ENCODE measurements around the gene PSMD6. TPM values are rescaled to one million over a fixed set of nuclear protein-coding genes. Genes with fewer than 3 reads are reported as not detected.

Gene PSMD6
- total RNA-seq, 4 donors from 2014 or later = 37.3 to 48.7 (median 38.2) TPM

- TF ChIP-seq, protein P1, sequence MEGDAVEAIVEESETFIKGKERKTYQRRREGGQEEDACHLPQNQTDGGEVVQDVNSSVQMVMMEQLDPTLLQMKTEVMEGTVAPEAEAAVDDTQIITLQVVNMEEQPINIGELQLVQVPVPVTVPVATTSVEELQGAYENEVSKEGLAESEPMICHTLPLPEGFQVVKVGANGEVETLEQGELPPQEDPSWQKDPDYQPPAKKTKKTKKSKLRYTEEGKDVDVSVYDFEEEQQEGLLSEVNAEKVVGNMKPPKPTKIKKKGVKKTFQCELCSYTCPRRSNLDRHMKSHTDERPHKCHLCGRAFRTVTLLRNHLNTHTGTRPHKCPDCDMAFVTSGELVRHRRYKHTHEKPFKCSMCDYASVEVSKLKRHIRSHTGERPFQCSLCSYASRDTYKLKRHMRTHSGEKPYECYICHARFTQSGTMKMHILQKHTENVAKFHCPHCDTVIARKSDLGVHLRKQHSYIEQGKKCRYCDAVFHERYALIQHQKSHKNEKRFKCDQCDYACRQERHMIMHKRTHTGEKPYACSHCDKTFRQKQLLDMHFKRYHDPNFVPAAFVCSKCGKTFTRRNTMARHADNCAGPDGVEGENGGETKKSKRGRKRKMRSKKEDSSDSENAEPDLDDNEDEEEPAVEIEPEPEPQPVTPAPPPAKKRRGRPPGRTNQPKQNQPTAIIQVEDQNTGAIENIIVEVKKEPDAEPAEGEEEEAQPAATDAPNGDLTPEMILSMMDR (IDR thresholded peaks at IDR 0.05) = no peak
- TF ChIP-seq POLR2A (IDR thresholded peaks at IDR 0.05) = no peak
- DNase-seq = no peak
- Histone ChIP-seq H3K27ac (no peak overlapping the region), H3K9me3 (no peaks in the 10 kb centered on the region), H3K4me3 (no peak overlapping the region), H3K27me3 (no peaks in the 10 kb centered on the region), H3K36me3 (peaks cover 0 to 60% (median 0%) of the 10 kb centered on the region in 3 donors), H3K4me1 (peaks cover 0 to 14% (median 2%) of the 10 kb centered on the region in 4 donors)
Observed at GRCh38 chr3:64019879-64020278, 3.4 kb downstream of the PSMD6 start.

- no peaks in the 10 kb centered on the region for H3K27me3 ChIP-seq
- no peak for DNase-seq
- H3K4me3 ChIP-seq = no peak overlapping the region
- H3K27ac ChIP-seq = no peak overlapping the region
- peaks cover 0 to 14% (median 2%) of the 10 kb centered on the region in 4 donors for H3K4me1 ChIP-seq
- no peak for TF ChIP-seq POLR2A (IDR thresholded peaks at IDR 0.05)
- TF ChIP-seq, protein P1 (IDR thresholded peaks at IDR 0.05) = no peak
- no peaks in the 10 kb centered on the region for H3K9me3 ChIP-seq
- peaks cover 0 to 66% (median 0%) of the 10 kb centered on the region in 3 donors for H3K36me3 ChIP-seq
Observed at GRCh38 chr3:64019271-64019670, 4.0 kb downstream of the PSMD6 start.

DNA sequence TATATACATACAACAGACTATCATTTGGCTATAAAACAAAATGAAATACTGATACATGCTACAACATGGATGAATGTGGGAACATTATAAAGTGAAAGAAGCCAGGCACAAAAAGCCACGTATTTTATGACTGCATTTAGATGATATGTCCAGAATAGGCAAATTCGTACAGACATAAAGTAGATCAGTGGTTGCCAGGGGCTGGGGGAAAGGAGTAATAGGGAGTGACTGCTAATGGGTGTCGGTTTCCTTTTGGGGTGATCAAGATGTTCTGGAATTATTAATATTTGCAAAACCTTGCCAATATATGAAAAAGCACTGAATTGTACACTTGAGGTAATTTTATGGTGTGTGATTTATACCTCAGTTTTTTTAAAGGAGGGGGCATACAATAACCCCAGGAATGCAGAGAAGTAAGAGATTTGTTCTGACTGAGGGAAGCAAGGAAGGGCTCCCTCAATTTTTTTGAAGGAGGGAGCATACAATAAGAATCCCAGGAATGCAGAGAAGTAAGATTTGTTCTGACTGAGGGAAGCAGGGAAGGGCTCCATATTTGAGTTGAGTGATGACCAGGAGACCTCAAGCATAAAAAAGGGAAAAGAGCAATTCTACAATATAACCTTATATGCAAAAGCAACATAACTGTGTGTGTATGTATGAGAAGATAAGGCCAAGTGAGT, 6.2 kb downstream of the PSMD6 start:
- no peak overlapping the region for H3K27ac ChIP-seq
- no peak for DNase-seq
- no peaks in the 10 kb centered on the region for H3K27me3 ChIP-seq
- H3K36me3 ChIP-seq = peaks cover 0 to 88% (median 0%) of the 10 kb centered on the region in 3 donors
- H3K4me1 ChIP-seq = peaks cover 0 to 7% (median 0%) of the 10 kb centered on the region in 4 donors
- no peaks in the 10 kb centered on the region for H3K9me3 ChIP-seq
- no peak overlapping the region for H3K4me3 ChIP-seq
- no peak for TF ChIP-seq POLR2A (IDR thresholded peaks at IDR 0.05)
- TF ChIP-seq, protein P1 (IDR thresholded peaks at IDR 0.05) = no peak

- Histone ChIP-seq H3K4me1 (no peaks in the 10 kb centered on the region), H3K4me3 (no peak overlapping the region), H3K36me3 (peaks cover 0 to 89% (median 0%) of the 10 kb centered on the region in 3 donors), H3K27ac (no peak overlapping the region), H3K27me3 (no peaks in the 10 kb centered on the region), H3K9me3 (no peaks in the 10 kb centered on the region)
- no peak for DNase-seq
- TF ChIP-seq, protein P1 (IDR thresholded peaks at IDR 0.05) = no peak
- TF ChIP-seq POLR2A (IDR thresholded peaks at IDR 0.05) = no peak
Observed at GRCh38 chr3:64011685-64012084, 11.6 kb downstream of the PSMD6 start.

- Histone ChIP-seq H3K4me1 (no peaks in the 10 kb centered on the region), H3K4me3 (no peak overlapping the region), H3K27ac (no peak overlapping the region), H3K9me3 (no peaks in the 10 kb centered on the region), H3K36me3 (peaks cover 0 to 94% (median 0%) of the 10 kb centered on the region in 3 donors), H3K27me3 (no peaks in the 10 kb centered on the region)
- TF ChIP-seq POLR2A (IDR thresholded peaks at IDR 0.05) = no peak
- TF ChIP-seq, protein P1 (IDR thresholded peaks at IDR 0.05) = no peak
- no peak for DNase-seq
Observed at GRCh38 chr3:64010199-64010598, 13.1 kb downstream of the PSMD6 start.

All from Peyer's patch (tissue), 4 donors.